Upper lobe of left lung (tissue), 4 donors: Measurements from ENCODE around the gene ATXN2.

Experiments used
- CTCF ChIP-seq, 6 experiments: fragments of 450-650 bp in 4 of 6; fragments of 200-600 bp in 2 of 6; sonication (generic) in 2 of 6; IDR thresholded peaks; one replicate each; pipeline ENCODE4 v1.5.1; 2016 to 2019; ENCODE audit warnings: antibody characterized with exemption in 6 of 6
- EP300 ChIP-seq, 4 donors: sonication (generic); formaldehyde crosslinking; IDR thresholded peaks; one replicate each; pipeline ENCODE4 v1.5.1; 2017; ENCODE audit warnings: antibody characterized with exemption in 4 of 4, control low read depth in 2 of 4
- POLR2A ChIP-seq, 4 donors: fragments of 450-650 bp; IDR thresholded peaks; one replicate each; pipeline ENCODE4 v1.5.1; 2016 to 2017; ENCODE audit warnings: antibody characterized with exemption in 4 of 4, mild to moderate bottlenecking in 2 of 4
- POLR2AphosphoS5 ChIP-seq, 2 donors: sonication (generic); formaldehyde crosslinking; IDR thresholded peaks; one replicate each; pipeline ENCODE4 v1.5.1; 2017; ENCODE audit warnings: antibody characterized with exemption in 2 of 2

GRCh38 chr12:111519937-111520336, 79.2 kb downstream of the ATXN2 start:
- TF ChIP-seq CTCF (IDR thresholded peaks at IDR 0.05) (no peak), POLR2AphosphoS5 (IDR thresholded peaks at IDR 0.05) (no peak), POLR2A (IDR thresholded peaks at IDR 0.05) (no peak), EP300 (IDR thresholded peaks at IDR 0.05) (no peak)
